ENCODE results near the gene CKMT2. TPM values are rescaled to one million over a fixed set of nuclear protein-coding genes. Genes with fewer than 3 reads are reported as not detected.

Gene CKMT2
- total RNA-seq, 2 donors from 2014 or later = 2.1 to 2.3 TPM

DNA sequence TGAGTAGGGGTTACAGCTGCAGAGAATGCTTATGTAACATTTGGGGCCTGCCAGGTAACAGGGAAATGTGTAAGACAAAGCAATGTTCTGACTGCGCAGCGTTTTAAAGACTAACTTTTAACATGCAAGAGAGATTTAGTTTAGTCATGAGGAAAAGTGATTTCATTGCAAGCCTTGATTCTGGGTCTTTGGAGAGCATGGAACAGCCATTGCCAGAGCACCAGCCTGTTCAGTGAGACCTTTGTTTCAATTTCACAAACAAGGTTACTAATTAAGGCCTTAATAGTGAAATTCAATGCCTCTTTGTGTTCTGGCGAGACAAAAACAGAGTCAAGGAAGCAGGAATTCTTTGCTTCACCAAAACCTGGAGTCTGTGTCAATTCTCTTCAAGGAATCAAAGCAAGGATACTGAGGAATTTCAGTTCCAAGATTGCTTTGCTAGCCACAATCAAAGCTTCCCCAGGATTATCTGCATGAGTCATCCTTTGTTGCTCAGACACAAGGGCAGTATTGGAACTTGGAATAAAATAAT lies 14.4 kb downstream of the CKMT2 start:
- H3K27me3 ChIP-seq (ENCODE audit: control insufficient read depth, insufficient read depth, low read length, poor library complexity, severe bottlenecking) = no peaks in the 10 kb centered on the region
- peaks cover 8% of the 10 kb centered on the region for H3K9me3 ChIP-seq (ENCODE audit: control insufficient read depth, low read length)
- H3K4me3 ChIP-seq (ENCODE audit: low read length) = no peak overlapping the region
- H3K36me3 Mint-ChIP-seq (ENCODE audit: low read depth) = peaks cover 8% of the 10 kb centered on the region
- H3K4me1 Mint-ChIP-seq = peaks cover 44% of the 10 kb centered on the region
- peak overlapping the region; percentile 59 for H3K27ac ChIP-seq (ENCODE audit: low read depth, low read length)
- no peaks in the 10 kb centered on the region for H3K27me3 Mint-ChIP-seq (ENCODE audit: insufficient read depth)
- WGBS, 2 experiments (ENCODE audit: insufficient coverage in 1 of 2, insufficient read length in 1 of 2) = 76 to 80% methylated on average over 3 of the region's 3 CpGs
- H3K36me3 ChIP-seq (ENCODE audit: control insufficient read depth, insufficient read depth, low read length) = peaks cover 7% of the 10 kb centered on the region
- no peak overlapping the region for H3K4me3 Mint-ChIP-seq
- H3K9ac ChIP-seq (ENCODE audit: extremely low read depth, low read length, poor library complexity, severe bottlenecking) = peak overlapping the region; percentile 18
- TF ChIP-seq, protein P1, sequence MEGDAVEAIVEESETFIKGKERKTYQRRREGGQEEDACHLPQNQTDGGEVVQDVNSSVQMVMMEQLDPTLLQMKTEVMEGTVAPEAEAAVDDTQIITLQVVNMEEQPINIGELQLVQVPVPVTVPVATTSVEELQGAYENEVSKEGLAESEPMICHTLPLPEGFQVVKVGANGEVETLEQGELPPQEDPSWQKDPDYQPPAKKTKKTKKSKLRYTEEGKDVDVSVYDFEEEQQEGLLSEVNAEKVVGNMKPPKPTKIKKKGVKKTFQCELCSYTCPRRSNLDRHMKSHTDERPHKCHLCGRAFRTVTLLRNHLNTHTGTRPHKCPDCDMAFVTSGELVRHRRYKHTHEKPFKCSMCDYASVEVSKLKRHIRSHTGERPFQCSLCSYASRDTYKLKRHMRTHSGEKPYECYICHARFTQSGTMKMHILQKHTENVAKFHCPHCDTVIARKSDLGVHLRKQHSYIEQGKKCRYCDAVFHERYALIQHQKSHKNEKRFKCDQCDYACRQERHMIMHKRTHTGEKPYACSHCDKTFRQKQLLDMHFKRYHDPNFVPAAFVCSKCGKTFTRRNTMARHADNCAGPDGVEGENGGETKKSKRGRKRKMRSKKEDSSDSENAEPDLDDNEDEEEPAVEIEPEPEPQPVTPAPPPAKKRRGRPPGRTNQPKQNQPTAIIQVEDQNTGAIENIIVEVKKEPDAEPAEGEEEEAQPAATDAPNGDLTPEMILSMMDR (conservative IDR thresholded peaks at IDR 0.05) = no peak
- H3K9me3 Mint-ChIP-seq = peaks cover 2% of the 10 kb centered on the region
- no peak for DNase-seq
- H3K4me1 ChIP-seq (ENCODE audit: control insufficient read depth, insufficient read depth, low read length) = peaks cover 30% of the 10 kb centered on the region
- peak overlapping the region; percentile 1 for H3K27ac Mint-ChIP-seq

DNA sequence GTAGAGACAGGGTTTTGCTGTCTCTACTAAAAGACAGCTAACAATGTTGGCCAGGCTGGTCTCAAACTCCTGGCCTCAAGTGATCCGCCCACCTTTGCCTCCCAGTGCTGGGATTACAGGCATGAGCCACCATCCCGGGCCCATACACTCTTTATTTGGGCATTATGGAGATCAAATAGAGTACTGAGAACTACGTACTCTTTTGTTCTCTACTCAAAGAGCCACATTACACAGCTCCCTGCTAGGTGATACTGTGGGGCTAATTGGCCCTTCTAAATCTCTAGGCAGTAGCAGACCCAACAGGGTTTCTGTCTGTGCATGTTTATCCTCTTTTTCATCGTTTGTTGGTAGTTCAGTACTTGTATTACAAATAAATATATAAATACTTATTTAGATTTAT lies 16.1 kb downstream of the CKMT2 start:
- Mint-ChIP-seq H3K36me3 (ENCODE audit: low read depth) (peaks cover 13% of the 10 kb centered on the region), H3K9me3 (peaks cover 2% of the 10 kb centered on the region), H3K27ac (no peak overlapping the region), H3K4me1 (peaks cover 34% of the 10 kb centered on the region), H3K4me3 (no peak overlapping the region), H3K27me3 (ENCODE audit: insufficient read depth) (no peaks in the 10 kb centered on the region)
- Histone ChIP-seq H3K9me3 (ENCODE audit: control insufficient read depth, low read length) (peaks cover 8% of the 10 kb centered on the region), H3K27me3 (ENCODE audit: control insufficient read depth, insufficient read depth, low read length, poor library complexity, severe bottlenecking) (no peaks in the 10 kb centered on the region), H3K9ac (ENCODE audit: extremely low read depth, low read length, poor library complexity, severe bottlenecking) (no peak overlapping the region), H3K27ac (ENCODE audit: low read depth, low read length) (no peak overlapping the region), H3K36me3 (ENCODE audit: control insufficient read depth, insufficient read depth, low read length) (peaks cover 7% of the 10 kb centered on the region), H3K4me1 (ENCODE audit: control insufficient read depth, insufficient read depth, low read length) (peaks cover 25% of the 10 kb centered on the region), H3K4me3 (ENCODE audit: low read length) (no peak overlapping the region)
- WGBS, 2 experiments (ENCODE audit: insufficient coverage in 1 of 2, insufficient read length in 1 of 2) = 75 to 87% methylated on average over 3 of the region's 4 CpGs
- TF ChIP-seq, protein P1 (conservative IDR thresholded peaks at IDR 0.05) = no peak
- DNase-seq = no peak

DNA sequence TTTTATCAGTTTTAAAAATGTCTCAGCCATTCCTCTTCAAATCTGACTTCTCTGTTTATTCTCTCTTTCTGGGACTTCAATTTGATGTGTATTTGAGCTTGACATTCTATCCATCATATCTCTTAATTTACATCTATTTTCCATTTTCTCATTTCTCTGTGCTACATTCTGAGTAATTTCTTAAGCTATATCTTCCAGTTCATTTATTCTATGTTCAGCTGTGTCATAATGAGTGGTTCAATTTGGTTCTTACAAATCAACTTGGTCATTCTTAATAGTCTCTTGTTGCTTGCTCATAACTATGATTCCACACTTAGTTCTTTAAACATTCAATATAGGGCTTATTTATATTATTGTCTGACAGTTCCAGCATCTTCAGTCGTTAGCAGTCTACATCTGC lies 16.9 kb downstream of the CKMT2 start:
- Mint-ChIP-seq H3K9me3 (peaks cover 2% of the 10 kb centered on the region), H3K27ac (no peak overlapping the region), H3K4me1 (peaks cover 28% of the 10 kb centered on the region), H3K27me3 (ENCODE audit: insufficient read depth) (no peaks in the 10 kb centered on the region), H3K36me3 (ENCODE audit: low read depth) (peaks cover 14% of the 10 kb centered on the region), H3K4me3 (no peak overlapping the region)
- no peak overlapping the region for H3K4me3 ChIP-seq (ENCODE audit: low read length)
- TF ChIP-seq, protein P1 (conservative IDR thresholded peaks at IDR 0.05) = no peak
- peaks cover 8% of the 10 kb centered on the region for H3K9me3 ChIP-seq (ENCODE audit: control insufficient read depth, low read length)
- H3K27ac ChIP-seq (ENCODE audit: low read depth, low read length) = no peak overlapping the region
- no peaks in the 10 kb centered on the region for H3K27me3 ChIP-seq (ENCODE audit: control insufficient read depth, insufficient read depth, low read length, poor library complexity, severe bottlenecking)
- peaks cover 22% of the 10 kb centered on the region for H3K4me1 ChIP-seq (ENCODE audit: control insufficient read depth, insufficient read depth, low read length)
- peaks cover 7% of the 10 kb centered on the region for H3K36me3 ChIP-seq (ENCODE audit: control insufficient read depth, insufficient read depth, low read length)
- H3K9ac ChIP-seq (ENCODE audit: extremely low read depth, low read length, poor library complexity, severe bottlenecking) = no peak overlapping the region
- 92% methylated on average over 1 of the region's 1 CpG; no CpG with 5 or more reads in 1 of the 2 experiments for WGBS, 2 experiments (ENCODE audit: insufficient coverage in 1 of 2, insufficient read length in 1 of 2)
- DNase-seq = no peak

Measured in endodermal cell (in vitro differentiated cells).